Activated naive CD8-positive, alpha-beta T cell treated with anti-CD3 and anti-CD28 coated beads for 36 hours (primary cell): ENCODE measurements around the gene PSPN. TPM values are rescaled to one million over a fixed set of nuclear protein-coding genes. Genes with fewer than 3 reads are reported as not detected.
"Not testable (repeated sequence)": the region's sequence is repeated elsewhere in the genome, so short reads cannot be mapped to it uniquely, and the experiment has no call there.

Source experiments
- DNase-seq: peaks from one replicate; pipeline ENCODE4 v3.0.0; 2021
- H3K27ac Mint-ChIP-seq: one replicate; pipeline ENCODE4 v1.8.0; 2022; ENCODE audit warnings: mild to moderate bottlenecking, moderate library complexity, mixed read lengths
- H3K27me3 Mint-ChIP-seq: one replicate; pipeline ENCODE4 v1.8.0; 2022; ENCODE audit warnings: mild to moderate bottlenecking, mixed read lengths
- H3K36me3 Mint-ChIP-seq: one replicate; pipeline ENCODE4 v1.8.0; 2021; ENCODE audit warnings: mild to moderate bottlenecking, mixed read lengths
- H3K4me1 Mint-ChIP-seq: one replicate; pipeline ENCODE4 v1.8.0; 2021; ENCODE audit warnings: mixed read lengths
- H3K4me3 Mint-ChIP-seq: one replicate; pipeline ENCODE4 v1.8.0; 2022; ENCODE audit warnings: mild to moderate bottlenecking, moderate library complexity, mixed read lengths
- H3K9me3 Mint-ChIP-seq: one replicate; pipeline ENCODE4 v1.8.0; 2022; ENCODE audit warnings: mixed read lengths
- total RNA-seq, 2 experiments: library from RNA; stranded (reverse); gene quantifications; one replicate each; pipeline ENCODE4 v1.2.3, GENCODE V29; 2021

PSPN gene
- total RNA-seq, 2 experiments from 2014 or later = 0.92 to 1.2 TPM

GRCh38 chr19:6362351-6362801 lies 13.4 kb downstream of the PSPN start:
- Mint-ChIP-seq H3K4me1 (peaks cover 10% of the 10 kb centered on the region), H3K4me3 (peak overlapping the region; percentile 99), H3K36me3 (peaks cover 36% of the 10 kb centered on the region), H3K27me3 (no peaks in the 10 kb centered on the region), H3K27ac (peak overlapping the region; percentile 96), H3K9me3 (no peaks in the 10 kb centered on the region)
- DNase-seq = peak; percentile 35

- no peaks in the 10 kb centered on the region for H3K9me3 Mint-ChIP-seq
- peaks cover 35% of the 10 kb centered on the region for H3K36me3 Mint-ChIP-seq
- no peak for DNase-seq
- peak overlapping the region; percentile 96 for H3K27ac Mint-ChIP-seq
- H3K4me1 Mint-ChIP-seq = peaks cover 10% of the 10 kb centered on the region
- no peaks in the 10 kb centered on the region for H3K27me3 Mint-ChIP-seq
- H3K4me3 Mint-ChIP-seq = peak overlapping the region; percentile 99
These were observed 13.7 kb downstream of the PSPN start for GRCh38 chr19:6362027-6362350.

GRCh38 chr19:6360857-6361216 lies 14.9 kb downstream of the PSPN start:
- not testable (repeated sequence) for H3K27me3 Mint-ChIP-seq, H3K9me3 Mint-ChIP-seq, DNase-seq, H3K4me1 Mint-ChIP-seq
- H3K4me3 Mint-ChIP-seq = peak overlapping the region; percentile 99
- peaks cover 28% of the 10 kb centered on the region for H3K36me3 Mint-ChIP-seq
- H3K27ac Mint-ChIP-seq = peak overlapping the region; percentile 96

- H3K27me3 Mint-ChIP-seq, H3K9me3 Mint-ChIP-seq, H3K4me1 Mint-ChIP-seq, H3K4me3 Mint-ChIP-seq, DNase-seq: not testable (repeated sequence)
- Mint-ChIP-seq H3K27ac (peak overlapping the region; percentile 96), H3K36me3 (peaks cover 24% of the 10 kb centered on the region)
These were observed 15.3 kb downstream of the PSPN start for GRCh38 chr19:6360445-6360844.

GRCh38 chr19:6359568-6360341 lies 16.0 kb downstream of the PSPN start:
- Mint-ChIP-seq H3K4me1 (peaks cover 10% of the 10 kb centered on the region), H3K9me3 (no peaks in the 10 kb centered on the region), H3K27me3 (no peaks in the 10 kb centered on the region), H3K36me3 (peaks cover 20% of the 10 kb centered on the region), H3K27ac (no peak overlapping the region), H3K4me3 (no peak overlapping the region)
- DNase-seq = no peak

GRCh38 chr19:6358003-6358402 lies 17.7 kb downstream of the PSPN start:
- no peak for DNase-seq
- Mint-ChIP-seq H3K27ac (no peak overlapping the region), H3K36me3 (peaks cover 9% of the 10 kb centered on the region), H3K4me3 (no peak overlapping the region), H3K9me3 (no peaks in the 10 kb centered on the region), H3K4me1 (peaks cover 2% of the 10 kb centered on the region), H3K27me3 (no peaks in the 10 kb centered on the region)

GRCh38 chr19:6357174-6357573 lies 18.6 kb downstream of the PSPN start:
- Mint-ChIP-seq H3K27ac (no peak overlapping the region), H3K4me3 (no peak overlapping the region), H3K4me1 (no peaks in the 10 kb centered on the region), H3K27me3 (no peaks in the 10 kb centered on the region), H3K9me3 (no peaks in the 10 kb centered on the region), H3K36me3 (peaks cover 9% of the 10 kb centered on the region)
- no peak for DNase-seq

- not testable (repeated sequence) for H3K36me3 Mint-ChIP-seq, DNase-seq, H3K27ac Mint-ChIP-seq, H3K9me3 Mint-ChIP-seq, H3K4me3 Mint-ChIP-seq, H3K4me1 Mint-ChIP-seq, H3K27me3 Mint-ChIP-seq
These were observed 20.3 kb downstream of the PSPN start for GRCh38 chr19:6355321-6356040.

GRCh38 chr19:6354098-6354674 lies 21.5 kb downstream of the PSPN start:
- H3K36me3 Mint-ChIP-seq = peaks cover 9% of the 10 kb centered on the region
- no peaks in the 10 kb centered on the region for H3K27me3 Mint-ChIP-seq
- H3K4me1 Mint-ChIP-seq = no peaks in the 10 kb centered on the region
- no peak overlapping the region for H3K27ac Mint-ChIP-seq
- no peak overlapping the region for H3K4me3 Mint-ChIP-seq
- no peak for DNase-seq
- no peaks in the 10 kb centered on the region for H3K9me3 Mint-ChIP-seq

GRCh38 chr19:6352381-6353165 lies 23.2 kb downstream of the PSPN start:
- Mint-ChIP-seq H3K27ac (no peak overlapping the region), H3K36me3 (peaks cover 9% of the 10 kb centered on the region), H3K4me3 (no peak overlapping the region), H3K9me3 (no peaks in the 10 kb centered on the region), H3K4me1 (no peaks in the 10 kb centered on the region), H3K27me3 (no peaks in the 10 kb centered on the region)
- no peak for DNase-seq

- no peak for DNase-seq
- H3K9me3 Mint-ChIP-seq = no peaks in the 10 kb centered on the region
- no peak overlapping the region for H3K4me3 Mint-ChIP-seq
- H3K36me3 Mint-ChIP-seq = peaks cover 9% of the 10 kb centered on the region
- no peaks in the 10 kb centered on the region for H3K4me1 Mint-ChIP-seq
- no peak overlapping the region for H3K27ac Mint-ChIP-seq
- H3K27me3 Mint-ChIP-seq = no peaks in the 10 kb centered on the region
These were observed 25.0 kb downstream of the PSPN start for GRCh38 chr19:6350688-6351087.

GRCh38 chr19:6349271-6349670 lies 26.5 kb downstream of the PSPN start:
- DNase-seq, H3K4me3 Mint-ChIP-seq, H3K9me3 Mint-ChIP-seq, H3K27me3 Mint-ChIP-seq, H3K36me3 Mint-ChIP-seq, H3K4me1 Mint-ChIP-seq, H3K27ac Mint-ChIP-seq: not testable (repeated sequence)

- H3K27ac Mint-ChIP-seq = no peak overlapping the region
- H3K4me3 Mint-ChIP-seq = no peak overlapping the region
- no peaks in the 10 kb centered on the region for H3K27me3 Mint-ChIP-seq
- H3K9me3 Mint-ChIP-seq = peaks cover 7% of the 10 kb centered on the region
- peaks cover 10% of the 10 kb centered on the region for H3K4me1 Mint-ChIP-seq
- no peak for DNase-seq
- peaks cover 10% of the 10 kb centered on the region for H3K36me3 Mint-ChIP-seq
These were observed 32.3 kb downstream of the PSPN start for GRCh38 chr19:6343462-6343861.

GRCh38 chr19:6340493-6341201 lies 35.1 kb downstream of the PSPN start:
- H3K27ac Mint-ChIP-seq = no peak overlapping the region
- DNase-seq = no peak
- no peak overlapping the region for H3K4me3 Mint-ChIP-seq
- H3K9me3 Mint-ChIP-seq = peaks cover 7% of the 10 kb centered on the region
- peaks cover 10% of the 10 kb centered on the region for H3K4me1 Mint-ChIP-seq
- no peaks in the 10 kb centered on the region for H3K27me3 Mint-ChIP-seq
- peaks cover 10% of the 10 kb centered on the region for H3K36me3 Mint-ChIP-seq
